Hepatocyte (in vitro differentiated cells): Measurements from ENCODE around the gene NFKB2. TPM values are rescaled to one million over a fixed set of nuclear protein-coding genes. Genes with fewer than 3 reads are reported as not detected.

ENCODE experiments used
- DNase-seq: peaks from one replicate; pipeline ENCODE4 v3.0.0-alpha.2; 2016; ENCODE audit warnings: low spot score
- H2AFZ ChIP-seq: fragments of 200-600 bp; sonication (generic); 2 replicates; pipeline ENCODE4 v1.6.0; 2016; ENCODE audit warnings: antibody characterized with exemption, mild to moderate bottlenecking
- H3K27ac ChIP-seq: fragments of 200-600 bp; sonication (generic); 2 replicates; pipeline ENCODE4 v1.5.1; 2016; ENCODE audit warnings: mild to moderate bottlenecking
- H3K27me3 ChIP-seq: fragments of 200-600 bp; sonication (generic); 2 replicates; pipeline ENCODE4 v1.6.1; 2016
- H3K36me3 ChIP-seq: fragments of 200-600 bp; sonication (generic); replicated peaks from 2 replicates; pipeline ENCODE4 v1.5.1; 2016; ENCODE audit warnings: low read depth; ENCODE audit not compliant: insufficient read depth
- H3K4me1 ChIP-seq: fragments of 200-600 bp; sonication (generic); 2 replicates; pipeline ENCODE4 v1.5.1; 2016; ENCODE audit warnings: mild to moderate bottlenecking, moderate library complexity; ENCODE audit not compliant: insufficient read depth
- H3K4me2 ChIP-seq: fragments of 200-600 bp; sonication (generic); 2 replicates; pipeline ENCODE4 v1.6.0; 2016
- H3K4me3 ChIP-seq: fragments of 200-600 bp; sonication (generic); 2 replicates; pipeline ENCODE4 v1.5.1; 2016; ENCODE audit warnings: mild to moderate bottlenecking
- H3K79me2 ChIP-seq: fragments of 200-600 bp; sonication (generic); 2 replicates; pipeline ENCODE4 v1.6.0; 2017; ENCODE audit warnings: mild to moderate bottlenecking
- H3K9me2 ChIP-seq: fragments of 200-600 bp; sonication (generic); replicated peaks from 2 replicates; pipeline ENCODE4 v1.6.0; 2017; ENCODE audit warnings: mild to moderate bottlenecking; ENCODE audit not compliant: insufficient read depth
- H3K9me3 ChIP-seq: fragments of 200-600 bp; sonication (generic); 2 replicates; pipeline ENCODE4 v1.5.1; 2016; ENCODE audit warnings: low read depth, mild to moderate bottlenecking
- H4K20me1 ChIP-seq: fragments of 200-600 bp; sonication (generic); 2 replicates; pipeline ENCODE4 v1.6.0; 2016; ENCODE audit warnings: mild to moderate bottlenecking; ENCODE audit not compliant: insufficient read depth, poor library complexity, severe bottlenecking
- CTCF ChIP-seq: fragments of 200-600 bp; sonication (generic); IDR thresholded peaks from 2 replicates; pipeline ENCODE4 v1.5.1; 2016; ENCODE audit warnings: antibody characterized with exemption, mild to moderate bottlenecking; ENCODE audit not compliant: poor library complexity
- EZH2 ChIP-seq: fragments of 200-600 bp; sonication (generic); IDR thresholded peaks from 2 replicates; pipeline ENCODE4 v1.6.1; 2016; ENCODE audit warnings: antibody characterized with exemption, mild to moderate bottlenecking, borderline replicate concordance
- EZH2phosphoT487 ChIP-seq: fragments of 200-600 bp; sonication (generic); IDR thresholded peaks from one replicate; pipeline ENCODE4 v1.6.1; 2018; ENCODE audit warnings: antibody characterized with exemption, mild to moderate bottlenecking, low read depth, moderate library complexity; ENCODE audit not compliant: unreplicated experiment, severe bottlenecking
- WGBS: methylation state at CpG from one replicate; pipeline ENCODE4 v1.1.6; 2016; ENCODE audit warnings: low lambda C conversion rate; ENCODE audit errors: missing lambda C conversion rate; 5-methylcytosine and 5-hydroxymethylcytosine counted together
- polyA plus RNA-seq: library from polyadenylated mRNA; unstranded; fragments of >200 nt; fragmentation: Nextera tagmentation; extraction: Ambion mirVana; gene quantifications from 2 replicates; pipeline ENCODE4 v1.2.1, GENCODE V29; 2016
- total RNA-seq: library from RNA; depleted of rRNA; stranded (reverse); fragments of >200 nt; gene quantifications from 2 replicates; pipeline ENCODE4 v1.2.3, GENCODE V29; 2014

Gene NFKB2
- total and polyA plus RNA-seq, 2 experiments from 2014 or later, result 23.2 to 27.4 TPM

GRCh38 chr10:102401342-102401654, 5.8 kb downstream of the NFKB2 start:
- Histone ChIP-seq H2AFZ (no peak overlapping the region), H3K27ac (no peak overlapping the region), H3K79me2 (peaks cover 6% of the 10 kb centered on the region), H3K4me1 (peaks cover 11% of the 10 kb centered on the region), H3K9me3 (no peaks in the 10 kb centered on the region), H3K4me2 (no peak overlapping the region), H4K20me1 (no peaks in the 10 kb centered on the region), H3K4me3 (no peak overlapping the region), H3K9me2 (no peaks in the 10 kb centered on the region), H3K27me3 (no peaks in the 10 kb centered on the region), H3K36me3 (no peaks in the 10 kb centered on the region)
- DNase-seq, result no peak
- WGBS, result 87% methylated on average over 8 of the region's 8 CpGs
- TF ChIP-seq EZH2, result no peak
- TF ChIP-seq EZH2phosphoT487, result no peak
- TF ChIP-seq CTCF, result no peak

GRCh38 chr10:102401735-102402511, 6.4 kb downstream of the NFKB2 start:
- TF ChIP-seq EZH2phosphoT487, result no peak
- TF ChIP-seq CTCF, result no peak
- TF ChIP-seq EZH2, result no peak
- DNase-seq, result peak; percentile 70
- no peak overlapping the region for H2AFZ ChIP-seq
- no peaks in the 10 kb centered on the region for H3K79me2 ChIP-seq
- peaks cover 8% of the 10 kb centered on the region for H3K4me1 ChIP-seq
- no peak overlapping the region for H3K4me2 ChIP-seq
- H3K36me3 ChIP-seq, result no peaks in the 10 kb centered on the region
- no peak overlapping the region for H3K27ac ChIP-seq
- H3K27me3 ChIP-seq, result no peaks in the 10 kb centered on the region
- WGBS, result 72% methylated on average over 15 of the region's 18 CpGs
- no peaks in the 10 kb centered on the region for H3K9me3 ChIP-seq
- H4K20me1 ChIP-seq, result no peaks in the 10 kb centered on the region
- no peaks in the 10 kb centered on the region for H3K9me2 ChIP-seq
- H3K4me3 ChIP-seq, result no peak overlapping the region

- no peak overlapping the region for H3K4me2 ChIP-seq
- no peaks in the 10 kb centered on the region for H3K36me3 ChIP-seq
- no peaks in the 10 kb centered on the region for H3K9me2 ChIP-seq
- H3K4me1 ChIP-seq, result peaks cover 8% of the 10 kb centered on the region
- H2AFZ ChIP-seq, result no peak overlapping the region
- DNase-seq, result no peak
- 93% methylated on average over 5 of the region's 5 CpGs for WGBS
- H4K20me1 ChIP-seq, result no peaks in the 10 kb centered on the region
- no peak overlapping the region for H3K4me3 ChIP-seq
- no peaks in the 10 kb centered on the region for H3K79me2 ChIP-seq
- peaks cover 1% of the 10 kb centered on the region for H3K27me3 ChIP-seq
- no peak overlapping the region for H3K27ac ChIP-seq
- TF ChIP-seq EZH2phosphoT487, result no peak
- no peak for TF ChIP-seq CTCF
- no peaks in the 10 kb centered on the region for H3K9me3 ChIP-seq
Observed at GRCh38 chr10:102402512-102402896, 7.0 kb downstream of the NFKB2 start.

- no peak for DNase-seq
- 93% methylated on average over 9 of the region's 13 CpGs for WGBS
- peaks cover 8% of the 10 kb centered on the region for H3K4me1 ChIP-seq
- TF ChIP-seq EZH2phosphoT487 (no peak), EZH2 (no peak), CTCF (no peak)
- no peaks in the 10 kb centered on the region for H3K9me3 ChIP-seq
- no peak overlapping the region for H2AFZ ChIP-seq
- H3K27ac ChIP-seq, result no peak overlapping the region
- no peaks in the 10 kb centered on the region for H3K9me2 ChIP-seq
- H3K4me2 ChIP-seq, result no peak overlapping the region
- H3K79me2 ChIP-seq, result no peaks in the 10 kb centered on the region
- H3K27me3 ChIP-seq, result peaks cover 6% of the 10 kb centered on the region
- H4K20me1 ChIP-seq, result no peaks in the 10 kb centered on the region
- no peak overlapping the region for H3K4me3 ChIP-seq
- no peaks in the 10 kb centered on the region for H3K36me3 ChIP-seq
Observed at GRCh38 chr10:102403115-102403514, 7.6 kb downstream of the NFKB2 start.
